Mesendoderm (in vitro differentiated cells): ENCODE results near the gene IL16.

Experiments
- DNase-seq: peaks from one replicate; pipeline ENCODE4 v3.0.0; 2013
- H2AK5ac ChIP-seq: 2 replicates; pipeline ENCODE4 v1.6.1; 2013; ENCODE audit warnings: low read length, inconsistent platforms
- H2BK120ac ChIP-seq: 2 replicates; pipeline ENCODE4 v1.6.1; 2013; ENCODE audit warnings: low read depth, mild to moderate bottlenecking, low read length, moderate library complexity, mixed read lengths
- H2BK15ac ChIP-seq: replicated peaks from 2 replicates; pipeline ENCODE4 v1.6.1; 2013; ENCODE audit warnings: low read depth, mild to moderate bottlenecking, moderate library complexity
- H2BK5ac ChIP-seq: 2 replicates; pipeline ENCODE4 v1.6.1; 2013; ENCODE audit warnings: low read length, inconsistent platforms
- H3K18ac ChIP-seq: 2 replicates; pipeline ENCODE4 v1.6.1; 2013; ENCODE audit warnings: mild to moderate bottlenecking, low read length, mixed read lengths
- H3K23ac ChIP-seq: one replicate; pipeline ENCODE4 v1.6.1; 2013; ENCODE audit warnings: low read length
- H3K27ac ChIP-seq: 2 replicates; pipeline ENCODE4 v1.5.1; 2013; ENCODE audit warnings: low read depth, mild to moderate bottlenecking, inconsistent platforms, low read length, moderate library complexity
- H3K27me3 ChIP-seq: 2 replicates; pipeline ENCODE4 v1.6.1; 2013; ENCODE audit warnings: low read length, control low read depth, mild to moderate bottlenecking, inconsistent platforms; ENCODE audit not compliant: insufficient read depth, poor library complexity
- H3K36me3 ChIP-seq: 2 replicates; pipeline ENCODE4 v1.6.1; 2013; ENCODE audit warnings: low read length, inconsistent platforms; ENCODE audit not compliant: control insufficient read depth, insufficient read depth
- H3K4ac ChIP-seq: one replicate; pipeline ENCODE4 v1.6.1; 2013; ENCODE audit warnings: low read depth, mild to moderate bottlenecking, low read length, moderate library complexity
- H3K4me1 ChIP-seq: 2 replicates; pipeline ENCODE4 v1.6.1; 2013; ENCODE audit warnings: low read depth, low read length, inconsistent platforms; ENCODE audit not compliant: control insufficient read depth
- H3K4me2 ChIP-seq: 2 replicates; pipeline ENCODE4 v1.6.1; 2013; ENCODE audit warnings: low read length
- H3K4me3 ChIP-seq: 2 replicates; pipeline ENCODE4 v1.5.1; 2013; ENCODE audit warnings: mild to moderate bottlenecking, low read length
- H3K56ac ChIP-seq: one replicate; pipeline ENCODE4 v1.6.1; 2013; ENCODE audit warnings: low read length
- H3K79me1 ChIP-seq: 2 replicates; pipeline ENCODE4 v1.6.1; 2013; ENCODE audit warnings: low read length, inconsistent platforms
- H3K79me2 ChIP-seq: 2 replicates; pipeline ENCODE4 v1.6.1; 2013; ENCODE audit warnings: mild to moderate bottlenecking, low read length; ENCODE audit not compliant: control insufficient read depth, insufficient read depth
- H3K9ac ChIP-seq: 2 replicates; pipeline ENCODE4 v1.6.1; 2013; ENCODE audit warnings: low read length, inconsistent platforms
- H4K5ac ChIP-seq: one replicate; pipeline ENCODE4 v1.6.1; 2013; ENCODE audit warnings: low read length
- H4K8ac ChIP-seq: one replicate; pipeline ENCODE4 v1.6.1; 2013; ENCODE audit warnings: low read depth, mild to moderate bottlenecking, control low read depth, low read length, moderate library complexity
- WGBS: extraction: QIAGEN DNeasy Blood & Tissue Kit; methylation state at CpG from one replicate; pipeline ENCODE4 v1.1.7; 2013; ENCODE audit warnings: low lambda C conversion rate, missing lambda C conversion rate; ENCODE audit not compliant: insufficient coverage; ENCODE audit errors: extremely low coverage; 5-methylcytosine and 5-hydroxymethylcytosine counted together

IL16 gene

DNA sequence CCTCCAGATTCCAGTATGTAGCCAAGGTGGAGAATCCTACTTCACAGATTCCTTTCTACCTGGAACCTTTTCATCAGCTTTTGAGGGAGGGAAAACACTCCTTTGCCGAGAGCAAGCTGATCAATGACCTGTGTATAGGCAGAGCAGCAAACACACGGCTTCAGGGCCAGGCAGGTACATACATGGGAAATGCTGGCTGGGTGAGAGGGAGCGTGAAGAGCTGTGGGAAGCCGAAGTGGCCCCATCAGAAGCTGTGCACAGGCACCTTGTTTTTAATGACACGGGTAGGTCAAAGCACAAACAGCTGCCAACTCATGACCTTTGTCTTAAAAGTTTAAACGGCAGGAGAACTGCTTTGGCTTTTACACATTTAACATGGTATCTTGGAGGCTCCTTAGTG is 101.9 kb downstream of the IL16 start:
- Histone ChIP-seq H3K4me1 (no peaks in the 10 kb centered on the region), H3K9ac (no peak overlapping the region), H3K36me3 (no peaks in the 10 kb centered on the region), H3K79me2 (no peaks in the 10 kb centered on the region), H3K4ac (no peak overlapping the region), H2BK5ac (no peak overlapping the region), H2BK120ac (no peak overlapping the region), H2BK15ac (no peak overlapping the region), H3K4me2 (no peak overlapping the region), H2AK5ac (no peak overlapping the region), H3K79me1 (no peaks in the 10 kb centered on the region), H4K8ac (no peak overlapping the region), H3K27me3 (no peaks in the 10 kb centered on the region), H3K56ac (no peak overlapping the region), H3K4me3 (no peak overlapping the region), H3K23ac (no peak overlapping the region), H3K18ac (no peak overlapping the region), H3K27ac (no peak overlapping the region), H4K5ac (no peak overlapping the region)
- no CpG with 5 or more reads among the region's 6 CpGs for WGBS
- no peak for DNase-seq

DNA sequence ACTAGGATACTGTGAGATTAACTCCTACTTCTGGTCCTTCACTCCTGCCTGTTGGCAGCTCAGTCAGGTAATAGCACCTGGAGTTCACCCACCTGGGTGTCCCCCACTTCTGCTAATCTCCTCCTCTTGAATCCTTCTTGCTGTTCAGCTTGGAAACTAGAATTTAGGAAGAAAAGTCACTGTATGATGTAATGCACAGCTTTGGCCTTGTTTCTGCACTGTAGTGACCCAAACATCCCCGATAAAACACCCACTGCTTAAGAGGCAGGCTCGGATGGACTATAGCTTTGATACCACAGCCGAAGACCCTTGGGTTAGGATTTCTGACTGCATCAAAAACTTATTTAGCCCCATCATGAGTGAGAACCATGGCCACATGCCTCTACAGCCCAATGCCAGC is 102.5 kb downstream of the IL16 start:
- no peaks in the 10 kb centered on the region for H3K36me3 ChIP-seq
- no peak for DNase-seq

DNA sequence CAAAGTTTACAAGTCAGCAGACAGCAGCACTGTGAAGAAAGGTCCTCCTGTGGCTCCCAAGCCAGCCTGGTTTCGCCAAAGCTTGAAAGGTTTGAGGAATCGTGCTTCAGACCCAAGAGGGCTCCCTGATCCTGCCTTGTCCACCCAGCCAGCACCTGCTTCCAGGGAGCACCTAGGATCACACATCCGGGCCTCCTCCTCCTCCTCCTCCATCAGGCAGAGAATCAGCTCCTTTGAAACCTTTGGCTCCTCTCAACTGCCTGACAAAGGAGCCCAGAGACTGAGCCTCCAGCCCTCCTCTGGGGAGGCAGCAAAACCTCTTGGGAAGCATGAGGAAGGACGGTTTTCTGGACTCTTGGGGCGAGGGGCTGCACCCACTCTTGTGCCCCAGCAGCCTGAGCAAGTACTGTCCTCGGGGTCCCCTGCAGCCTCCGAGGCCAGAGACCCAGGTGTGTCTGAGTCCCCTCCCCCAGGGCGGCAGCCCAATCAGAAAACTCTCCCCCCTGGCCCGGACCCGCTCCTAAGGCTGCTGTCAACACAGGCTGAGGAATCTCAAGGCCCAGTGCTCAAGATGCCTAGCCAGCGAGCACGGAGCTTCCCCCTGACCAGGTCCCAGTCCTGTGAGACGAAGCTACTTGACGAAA is 103.1 kb downstream of the IL16 start:
- Histone ChIP-seq H3K27me3 (no peaks in the 10 kb centered on the region), H3K4me1 (no peaks in the 10 kb centered on the region), H3K4ac (no peak overlapping the region), H2BK15ac (no peak overlapping the region), H2AK5ac (no peak overlapping the region), H3K27ac (no peak overlapping the region), H3K56ac (no peak overlapping the region), H3K79me1 (no peaks in the 10 kb centered on the region), H2BK120ac (no peak overlapping the region), H3K36me3 (no peaks in the 10 kb centered on the region), H3K79me2 (no peaks in the 10 kb centered on the region), H3K23ac (no peak overlapping the region), H3K4me3 (no peak overlapping the region), H2BK5ac (no peak overlapping the region), H3K4me2 (no peak overlapping the region), H3K9ac (no peak overlapping the region), H3K18ac (no peak overlapping the region), H4K8ac (no peak overlapping the region), H4K5ac (no peak overlapping the region)
- no CpG with 5 or more reads among the region's 14 CpGs for WGBS
- no peak for DNase-seq

More for the DNA sequence above, 102.5 kb downstream of the IL16 start:
- no peak overlapping the region for H3K18ac ChIP-seq
- no peak overlapping the region for H3K27ac ChIP-seq
- H3K79me1 ChIP-seq: no peaks in the 10 kb centered on the region
- H3K4me2 ChIP-seq: no peak overlapping the region
- no peak overlapping the region for H4K5ac ChIP-seq
- H3K9ac ChIP-seq: no peak overlapping the region
- H2BK15ac ChIP-seq: no peak overlapping the region
- H3K4ac ChIP-seq: no peak overlapping the region
- no peak overlapping the region for H2AK5ac ChIP-seq
- no peaks in the 10 kb centered on the region for H3K4me1 ChIP-seq
- H2BK120ac ChIP-seq: no peak overlapping the region
- H3K27me3 ChIP-seq: no peaks in the 10 kb centered on the region
- no peak overlapping the region for H3K56ac ChIP-seq
- H4K8ac ChIP-seq: no peak overlapping the region
- no peak overlapping the region for H3K23ac ChIP-seq
- no peak overlapping the region for H2BK5ac ChIP-seq
- WGBS: no CpG with 5 or more reads among the region's 3 CpGs
- H3K79me2 ChIP-seq: no peaks in the 10 kb centered on the region
- no peak overlapping the region for H3K4me3 ChIP-seq

DNA sequence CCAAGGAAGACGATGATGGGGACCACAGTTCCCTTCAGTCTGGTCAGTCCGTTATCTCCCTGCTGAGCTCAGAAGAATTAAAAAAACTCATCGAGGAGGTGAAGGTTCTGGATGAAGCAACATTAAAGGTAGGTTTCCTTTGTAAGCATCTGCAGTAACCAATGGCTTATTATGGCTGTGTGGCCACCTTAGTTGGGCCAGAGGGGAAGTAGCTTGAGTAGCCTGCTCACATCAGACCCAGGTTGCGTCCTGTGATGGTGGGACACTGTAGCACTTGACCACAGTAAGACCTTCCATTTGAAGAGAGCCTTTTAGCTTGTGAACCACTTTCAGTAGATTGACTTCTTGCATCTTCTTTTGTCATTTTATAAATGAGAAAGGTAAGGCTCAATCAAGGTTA is 104.7 kb downstream of the IL16 start:
- H3K4me1 ChIP-seq: no peaks in the 10 kb centered on the region
- no peak overlapping the region for H3K4me2 ChIP-seq
- no peak overlapping the region for H3K56ac ChIP-seq
- H3K79me1 ChIP-seq: no peaks in the 10 kb centered on the region
- no peaks in the 10 kb centered on the region for H3K36me3 ChIP-seq
- H4K8ac ChIP-seq: no peak overlapping the region
- no peak overlapping the region for H4K5ac ChIP-seq
- no CpG with 5 or more reads among the region's 4 CpGs for WGBS
- no peak overlapping the region for H3K9ac ChIP-seq
- no peaks in the 10 kb centered on the region for H3K79me2 ChIP-seq
- H3K18ac ChIP-seq: no peak overlapping the region
- H3K27ac ChIP-seq: no peak overlapping the region
- no peak overlapping the region for H2BK5ac ChIP-seq
- H3K4me3 ChIP-seq: no peak overlapping the region
- no peak for DNase-seq
- H3K27me3 ChIP-seq: no peaks in the 10 kb centered on the region
- no peak overlapping the region for H3K4ac ChIP-seq
- no peak overlapping the region for H2AK5ac ChIP-seq
- H3K23ac ChIP-seq: no peak overlapping the region
- H2BK120ac ChIP-seq: no peak overlapping the region
- no peak overlapping the region for H2BK15ac ChIP-seq

GRCh38 chr15:81301815-81302399 is 105.2 kb downstream of the IL16 start:
- Histone ChIP-seq H3K27me3 (no peaks in the 10 kb centered on the region), H3K18ac (no peak overlapping the region), H3K4ac (no peak overlapping the region), H3K27ac (no peak overlapping the region), H3K79me1 (no peaks in the 10 kb centered on the region), H3K36me3 (no peaks in the 10 kb centered on the region), H3K4me1 (no peaks in the 10 kb centered on the region), H4K8ac (no peak overlapping the region), H2BK15ac (no peak overlapping the region), H3K23ac (no peak overlapping the region), H3K79me2 (no peaks in the 10 kb centered on the region), H2AK5ac (no peak overlapping the region), H3K4me3 (no peak overlapping the region), H4K5ac (no peak overlapping the region), H2BK5ac (no peak overlapping the region), H3K4me2 (no peak overlapping the region), H2BK120ac (no peak overlapping the region), H3K9ac (no peak overlapping the region), H3K56ac (no peak overlapping the region)
- WGBS: no CpG with 5 or more reads among the region's 5 CpGs
- DNase-seq: no peak

- no peak overlapping the region for H4K8ac ChIP-seq
- H2BK5ac ChIP-seq: no peak overlapping the region
- H3K79me2 ChIP-seq: no peaks in the 10 kb centered on the region
- H3K27ac ChIP-seq: no peak overlapping the region
- no peaks in the 10 kb centered on the region for H3K79me1 ChIP-seq
- no peak overlapping the region for H3K9ac ChIP-seq
- H2BK120ac ChIP-seq: no peak overlapping the region
- H3K56ac ChIP-seq: no peak overlapping the region
- H3K4ac ChIP-seq: no peak overlapping the region
- H2AK5ac ChIP-seq: no peak overlapping the region
- DNase-seq: no peak
- WGBS: no CpG with 5 or more reads among the region's 6 CpGs
- H3K4me1 ChIP-seq: no peaks in the 10 kb centered on the region
- no peak overlapping the region for H3K4me3 ChIP-seq
- H3K23ac ChIP-seq: peak overlapping the region; percentile 30
- H3K4me2 ChIP-seq: no peak overlapping the region
- no peak overlapping the region for H2BK15ac ChIP-seq
- H3K18ac ChIP-seq: no peak overlapping the region
- H4K5ac ChIP-seq: no peak overlapping the region
- no peaks in the 10 kb centered on the region for H3K27me3 ChIP-seq
- no peaks in the 10 kb centered on the region for H3K36me3 ChIP-seq
Measured at GRCh38 chr15:81302701-81303109, 106.0 kb downstream of the IL16 start.
